ENCODE results near the gene P2RX2.

DNA sequence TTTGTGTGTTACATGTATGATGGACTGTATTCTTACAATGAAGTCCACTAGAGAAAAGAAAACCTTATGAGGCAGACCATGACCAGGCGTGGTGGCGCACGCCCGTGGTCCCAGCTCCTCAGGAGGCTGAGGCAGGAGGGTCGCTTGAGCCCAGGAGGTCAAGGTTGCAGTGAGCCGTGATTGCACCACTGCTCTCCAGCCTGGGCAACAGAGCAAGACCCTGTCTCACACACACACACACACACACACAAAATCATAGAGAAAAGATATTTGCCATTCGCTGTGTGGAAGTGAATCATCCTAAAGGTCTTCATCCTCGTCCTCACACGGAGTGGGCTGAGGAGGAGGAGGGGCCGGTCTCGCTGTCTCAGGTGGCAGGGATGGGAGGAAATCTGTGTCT, 40.5 kb upstream of the P2RX2 start:
- TF ChIP-seq, protein P1, sequence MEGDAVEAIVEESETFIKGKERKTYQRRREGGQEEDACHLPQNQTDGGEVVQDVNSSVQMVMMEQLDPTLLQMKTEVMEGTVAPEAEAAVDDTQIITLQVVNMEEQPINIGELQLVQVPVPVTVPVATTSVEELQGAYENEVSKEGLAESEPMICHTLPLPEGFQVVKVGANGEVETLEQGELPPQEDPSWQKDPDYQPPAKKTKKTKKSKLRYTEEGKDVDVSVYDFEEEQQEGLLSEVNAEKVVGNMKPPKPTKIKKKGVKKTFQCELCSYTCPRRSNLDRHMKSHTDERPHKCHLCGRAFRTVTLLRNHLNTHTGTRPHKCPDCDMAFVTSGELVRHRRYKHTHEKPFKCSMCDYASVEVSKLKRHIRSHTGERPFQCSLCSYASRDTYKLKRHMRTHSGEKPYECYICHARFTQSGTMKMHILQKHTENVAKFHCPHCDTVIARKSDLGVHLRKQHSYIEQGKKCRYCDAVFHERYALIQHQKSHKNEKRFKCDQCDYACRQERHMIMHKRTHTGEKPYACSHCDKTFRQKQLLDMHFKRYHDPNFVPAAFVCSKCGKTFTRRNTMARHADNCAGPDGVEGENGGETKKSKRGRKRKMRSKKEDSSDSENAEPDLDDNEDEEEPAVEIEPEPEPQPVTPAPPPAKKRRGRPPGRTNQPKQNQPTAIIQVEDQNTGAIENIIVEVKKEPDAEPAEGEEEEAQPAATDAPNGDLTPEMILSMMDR (conservative IDR thresholded peaks at IDR 0.05; ENCODE audit: low read depth in 2 of 2) = no peak
- TF ChIP-seq EZH2 (IDR thresholded peaks at IDR 0.05; ENCODE audit: low read depth, unreplicated experiment) (no peak), EZH2phosphoT487 (IDR thresholded peaks at IDR 0.05; ENCODE audit: unreplicated experiment) (no peak), POLR2AphosphoS5 (IDR thresholded peaks at IDR 0.05; ENCODE audit: low read depth) (no peak), ZNF331 (CRISPR knock-in tag; IDR thresholded peaks at IDR 0.05; ENCODE audit: low read depth) (no peak)
- TF ChIP-seq, protein P2, sequence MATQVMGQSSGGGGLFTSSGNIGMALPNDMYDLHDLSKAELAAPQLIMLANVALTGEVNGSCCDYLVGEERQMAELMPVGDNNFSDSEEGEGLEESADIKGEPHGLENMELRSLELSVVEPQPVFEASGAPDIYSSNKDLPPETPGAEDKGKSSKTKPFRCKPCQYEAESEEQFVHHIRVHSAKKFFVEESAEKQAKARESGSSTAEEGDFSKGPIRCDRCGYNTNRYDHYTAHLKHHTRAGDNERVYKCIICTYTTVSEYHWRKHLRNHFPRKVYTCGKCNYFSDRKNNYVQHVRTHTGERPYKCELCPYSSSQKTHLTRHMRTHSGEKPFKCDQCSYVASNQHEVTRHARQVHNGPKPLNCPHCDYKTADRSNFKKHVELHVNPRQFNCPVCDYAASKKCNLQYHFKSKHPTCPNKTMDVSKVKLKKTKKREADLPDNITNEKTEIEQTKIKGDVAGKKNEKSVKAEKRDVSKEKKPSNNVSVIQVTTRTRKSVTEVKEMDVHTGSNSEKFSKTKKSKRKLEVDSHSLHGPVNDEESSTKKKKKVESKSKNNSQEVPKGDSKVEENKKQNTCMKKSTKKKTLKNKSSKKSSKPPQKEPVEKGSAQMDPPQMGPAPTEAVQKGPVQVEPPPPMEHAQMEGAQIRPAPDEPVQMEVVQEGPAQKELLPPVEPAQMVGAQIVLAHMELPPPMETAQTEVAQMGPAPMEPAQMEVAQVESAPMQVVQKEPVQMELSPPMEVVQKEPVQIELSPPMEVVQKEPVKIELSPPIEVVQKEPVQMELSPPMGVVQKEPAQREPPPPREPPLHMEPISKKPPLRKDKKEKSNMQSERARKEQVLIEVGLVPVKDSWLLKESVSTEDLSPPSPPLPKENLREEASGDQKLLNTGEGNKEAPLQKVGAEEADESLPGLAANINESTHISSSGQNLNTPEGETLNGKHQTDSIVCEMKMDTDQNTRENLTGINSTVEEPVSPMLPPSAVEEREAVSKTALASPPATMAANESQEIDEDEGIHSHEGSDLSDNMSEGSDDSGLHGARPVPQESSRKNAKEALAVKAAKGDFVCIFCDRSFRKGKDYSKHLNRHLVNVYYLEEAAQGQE (IDR thresholded peaks at IDR 0.05; ENCODE audit: unreplicated experiment) = no peak
